WTC11 (cell line): ENCODE results near the gene GARIN3.

ENCODE experiments used
- TF ChIP-seq, protein P1 (sequence below): fragments of 200-600 bp; IDR thresholded peaks from 2 replicates; pipeline ENCODE4 v1.8.0; 2022; ENCODE audit warnings: antibody characterized with exemption
- TF ChIP-seq, protein P2 (sequence below): sonication (generic); formaldehyde crosslinking; IDR thresholded peaks from 2 replicates; pipeline ENCODE4 v1.8.1; 2023; ENCODE audit warnings: mild to moderate bottlenecking, moderate library complexity, missing genetic modification reagents
- TF ChIP-seq, protein P3 (sequence below): sonication (generic); formaldehyde crosslinking; IDR thresholded peaks from 2 replicates; pipeline ENCODE4 v1.8.0; 2023; ENCODE audit warnings: missing genetic modification reagents
- TF ChIP-seq, protein P4 (sequence below): sonication (generic); formaldehyde crosslinking; IDR thresholded peaks from 2 replicates; pipeline ENCODE4 v1.8.1; 2023; ENCODE audit warnings: mild to moderate bottlenecking, missing genetic modification reagents, moderate library complexity
- TF ChIP-seq, protein P5 (sequence below): sonication (generic); formaldehyde crosslinking; IDR thresholded peaks from 2 replicates; pipeline ENCODE4 v1.8.1; 2022; ENCODE audit warnings: low read depth, missing genetic modification reagents, borderline replicate concordance
- TF ChIP-seq, protein P6 (sequence below): sonication (generic); formaldehyde crosslinking; IDR thresholded peaks from 2 replicates; pipeline ENCODE4 v1.8.0; 2022; ENCODE audit warnings: mild to moderate bottlenecking, missing genetic modification reagents
- TF ChIP-seq, protein P7 (sequence below): sonication (generic); formaldehyde crosslinking; conservative IDR thresholded peaks from 2 replicates; pipeline ENCODE4 v1.8.1; 2023; ENCODE audit warnings: mild to moderate bottlenecking, low read depth, missing genetic modification reagents, moderate library complexity

DNA sequence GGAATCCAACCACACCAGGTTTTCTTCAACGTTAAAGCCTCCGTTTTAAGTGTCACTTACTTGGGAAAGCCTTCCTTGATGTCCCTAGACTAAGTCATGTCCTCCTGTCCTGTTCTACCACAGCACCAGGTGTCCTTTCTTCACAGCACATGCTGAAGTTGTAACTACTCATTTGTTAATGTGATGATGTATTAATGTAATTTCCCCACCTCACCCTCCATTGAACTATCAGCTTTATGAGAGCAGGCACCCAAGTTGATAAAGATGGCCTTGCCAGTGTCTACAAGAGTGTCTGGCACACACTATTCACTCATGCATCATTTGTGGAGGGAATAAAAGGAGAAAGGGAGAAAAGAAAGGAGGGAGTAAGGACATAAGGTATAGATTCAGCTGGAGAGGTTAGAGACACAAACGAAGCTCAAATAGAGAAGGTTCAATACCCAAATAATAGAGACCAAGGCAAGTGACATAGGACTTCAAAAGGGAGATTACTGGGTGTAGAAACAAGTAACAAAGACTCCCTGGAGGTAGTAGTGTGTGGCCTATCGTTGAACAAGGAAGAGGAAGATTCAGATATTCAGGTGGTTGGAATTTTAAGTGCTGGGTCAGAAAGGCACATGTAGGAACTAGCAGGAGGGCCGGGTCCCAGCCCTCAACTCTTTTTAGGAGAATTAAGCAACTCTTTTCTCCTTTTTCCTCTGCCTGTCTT, 21.1 kb upstream of the GARIN3 start:
- TF ChIP-seq, protein P1, sequence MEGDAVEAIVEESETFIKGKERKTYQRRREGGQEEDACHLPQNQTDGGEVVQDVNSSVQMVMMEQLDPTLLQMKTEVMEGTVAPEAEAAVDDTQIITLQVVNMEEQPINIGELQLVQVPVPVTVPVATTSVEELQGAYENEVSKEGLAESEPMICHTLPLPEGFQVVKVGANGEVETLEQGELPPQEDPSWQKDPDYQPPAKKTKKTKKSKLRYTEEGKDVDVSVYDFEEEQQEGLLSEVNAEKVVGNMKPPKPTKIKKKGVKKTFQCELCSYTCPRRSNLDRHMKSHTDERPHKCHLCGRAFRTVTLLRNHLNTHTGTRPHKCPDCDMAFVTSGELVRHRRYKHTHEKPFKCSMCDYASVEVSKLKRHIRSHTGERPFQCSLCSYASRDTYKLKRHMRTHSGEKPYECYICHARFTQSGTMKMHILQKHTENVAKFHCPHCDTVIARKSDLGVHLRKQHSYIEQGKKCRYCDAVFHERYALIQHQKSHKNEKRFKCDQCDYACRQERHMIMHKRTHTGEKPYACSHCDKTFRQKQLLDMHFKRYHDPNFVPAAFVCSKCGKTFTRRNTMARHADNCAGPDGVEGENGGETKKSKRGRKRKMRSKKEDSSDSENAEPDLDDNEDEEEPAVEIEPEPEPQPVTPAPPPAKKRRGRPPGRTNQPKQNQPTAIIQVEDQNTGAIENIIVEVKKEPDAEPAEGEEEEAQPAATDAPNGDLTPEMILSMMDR = no peak
- TF ChIP-seq, protein P2, sequence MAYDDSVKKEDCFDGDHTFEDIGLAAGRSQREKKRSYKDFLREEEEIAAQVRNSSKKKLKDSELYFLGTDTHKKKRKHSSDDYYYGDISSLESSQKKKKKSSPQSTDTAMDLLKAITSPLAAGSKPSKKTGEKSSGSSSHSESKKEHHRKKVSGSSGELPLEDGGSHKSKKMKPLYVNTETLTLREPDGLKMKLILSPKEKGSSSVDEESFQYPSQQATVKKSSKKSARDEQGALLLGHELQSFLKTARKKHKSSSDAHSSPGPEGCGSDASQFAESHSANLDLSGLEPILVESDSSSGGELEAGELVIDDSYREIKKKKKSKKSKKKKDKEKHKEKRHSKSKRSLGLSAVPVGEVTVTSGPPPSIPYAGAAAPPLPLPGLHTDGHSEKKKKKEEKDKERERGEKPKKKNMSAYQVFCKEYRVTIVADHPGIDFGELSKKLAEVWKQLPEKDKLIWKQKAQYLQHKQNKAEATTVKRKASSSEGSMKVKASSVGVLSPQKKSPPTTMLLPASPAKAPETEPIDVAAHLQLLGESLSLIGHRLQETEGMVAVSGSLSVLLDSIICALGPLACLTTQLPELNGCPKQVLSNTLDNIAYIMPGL = no peak
- TF ChIP-seq, protein P3, sequence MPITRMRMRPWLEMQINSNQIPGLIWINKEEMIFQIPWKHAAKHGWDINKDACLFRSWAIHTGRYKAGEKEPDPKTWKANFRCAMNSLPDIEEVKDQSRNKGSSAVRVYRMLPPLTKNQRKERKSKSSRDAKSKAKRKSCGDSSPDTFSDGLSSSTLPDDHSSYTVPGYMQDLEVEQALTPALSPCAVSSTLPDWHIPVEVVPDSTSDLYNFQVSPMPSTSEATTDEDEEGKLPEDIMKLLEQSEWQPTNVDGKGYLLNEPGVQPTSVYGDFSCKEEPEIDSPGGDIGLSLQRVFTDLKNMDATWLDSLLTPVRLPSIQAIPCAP = no peak
- TF ChIP-seq, protein P4, sequence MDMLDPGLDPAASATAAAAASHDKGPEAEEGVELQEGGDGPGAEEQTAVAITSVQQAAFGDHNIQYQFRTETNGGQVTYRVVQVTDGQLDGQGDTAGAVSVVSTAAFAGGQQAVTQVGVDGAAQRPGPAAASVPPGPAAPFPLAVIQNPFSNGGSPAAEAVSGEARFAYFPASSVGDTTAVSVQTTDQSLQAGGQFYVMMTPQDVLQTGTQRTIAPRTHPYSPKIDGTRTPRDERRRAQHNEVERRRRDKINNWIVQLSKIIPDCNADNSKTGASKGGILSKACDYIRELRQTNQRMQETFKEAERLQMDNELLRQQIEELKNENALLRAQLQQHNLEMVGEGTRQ (CRISPR knock-in tag) = no peak
- TF ChIP-seq, protein P5, sequence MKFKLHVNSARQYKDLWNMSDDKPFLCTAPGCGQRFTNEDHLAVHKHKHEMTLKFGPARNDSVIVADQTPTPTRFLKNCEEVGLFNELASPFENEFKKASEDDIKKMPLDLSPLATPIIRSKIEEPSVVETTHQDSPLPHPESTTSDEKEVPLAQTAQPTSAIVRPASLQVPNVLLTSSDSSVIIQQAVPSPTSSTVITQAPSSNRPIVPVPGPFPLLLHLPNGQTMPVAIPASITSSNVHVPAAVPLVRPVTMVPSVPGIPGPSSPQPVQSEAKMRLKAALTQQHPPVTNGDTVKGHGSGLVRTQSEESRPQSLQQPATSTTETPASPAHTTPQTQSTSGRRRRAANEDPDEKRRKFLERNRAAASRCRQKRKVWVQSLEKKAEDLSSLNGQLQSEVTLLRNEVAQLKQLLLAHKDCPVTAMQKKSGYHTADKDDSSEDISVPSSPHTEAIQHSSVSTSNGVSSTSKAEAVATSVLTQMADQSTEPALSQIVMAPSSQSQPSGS (CRISPR knock-in tag) = no peak
- TF ChIP-seq, protein P6, sequence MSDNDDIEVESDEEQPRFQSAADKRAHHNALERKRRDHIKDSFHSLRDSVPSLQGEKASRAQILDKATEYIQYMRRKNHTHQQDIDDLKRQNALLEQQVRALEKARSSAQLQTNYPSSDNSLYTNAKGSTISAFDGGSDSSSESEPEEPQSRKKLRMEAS (CRISPR knock-in tag) = no peak
- TF ChIP-seq, protein P7, sequence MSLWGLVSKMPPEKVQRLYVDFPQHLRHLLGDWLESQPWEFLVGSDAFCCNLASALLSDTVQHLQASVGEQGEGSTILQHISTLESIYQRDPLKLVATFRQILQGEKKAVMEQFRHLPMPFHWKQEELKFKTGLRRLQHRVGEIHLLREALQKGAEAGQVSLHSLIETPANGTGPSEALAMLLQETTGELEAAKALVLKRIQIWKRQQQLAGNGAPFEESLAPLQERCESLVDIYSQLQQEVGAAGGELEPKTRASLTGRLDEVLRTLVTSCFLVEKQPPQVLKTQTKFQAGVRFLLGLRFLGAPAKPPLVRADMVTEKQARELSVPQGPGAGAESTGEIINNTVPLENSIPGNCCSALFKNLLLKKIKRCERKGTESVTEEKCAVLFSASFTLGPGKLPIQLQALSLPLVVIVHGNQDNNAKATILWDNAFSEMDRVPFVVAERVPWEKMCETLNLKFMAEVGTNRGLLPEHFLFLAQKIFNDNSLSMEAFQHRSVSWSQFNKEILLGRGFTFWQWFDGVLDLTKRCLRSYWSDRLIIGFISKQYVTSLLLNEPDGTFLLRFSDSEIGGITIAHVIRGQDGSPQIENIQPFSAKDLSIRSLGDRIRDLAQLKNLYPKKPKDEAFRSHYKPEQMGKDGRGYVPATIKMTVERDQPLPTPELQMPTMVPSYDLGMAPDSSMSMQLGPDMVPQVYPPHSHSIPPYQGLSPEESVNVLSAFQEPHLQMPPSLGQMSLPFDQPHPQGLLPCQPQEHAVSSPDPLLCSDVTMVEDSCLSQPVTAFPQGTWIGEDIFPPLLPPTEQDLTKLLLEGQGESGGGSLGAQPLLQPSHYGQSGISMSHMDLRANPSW = no peak
